ENCODE results near the gene ABTB2. TPM values are rescaled to one million over a fixed set of nuclear protein-coding genes. Genes with fewer than 3 reads are reported as not detected.

ABTB2 gene
- total RNA-seq, 1 experiment from 2014 or later, result 5.5 TPM

DNA sequence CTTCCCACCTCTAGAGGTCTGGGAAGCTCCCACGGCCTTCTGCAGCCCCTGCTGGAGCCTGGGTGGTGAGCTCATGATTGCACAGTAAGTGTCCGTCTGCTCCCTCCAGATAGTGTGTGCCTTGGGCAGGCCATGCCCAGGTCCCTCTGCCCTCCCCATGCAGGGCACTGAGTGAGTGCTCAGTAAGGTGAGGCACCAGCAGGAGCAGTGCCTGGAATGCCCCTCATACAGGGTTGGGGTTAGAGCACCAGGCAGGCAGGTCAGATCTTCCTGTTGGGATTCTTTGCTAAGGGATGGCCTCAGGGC is 202.1 kb downstream of the ABTB2 start:
- no peak overlapping the region for H2AK5ac ChIP-seq (ENCODE audit: insufficient read length, low read length)
- H3K79me1 ChIP-seq (ENCODE audit: insufficient read depth, low read depth, low read length, poor library complexity, severe bottlenecking), result no peaks in the 10 kb centered on the region
- H3K27me3 Mint-ChIP-seq (ENCODE audit: low read depth), result no peaks in the 10 kb centered on the region
- no peak overlapping the region for H3K27ac ChIP-seq (ENCODE audit: insufficient read length, low read depth, low read length)
- H3K23me2 ChIP-seq (ENCODE audit: insufficient read length, low read depth, low read length, poor library complexity, severe bottlenecking), result no peaks in the 10 kb centered on the region
- no peak overlapping the region for H3K18ac ChIP-seq (ENCODE audit: insufficient read length, low read depth, low read length)
- WGBS (ENCODE audit: extremely low coverage, insufficient read length, low lambda C conversion rate), result no CpG with 5 or more reads among the region's 2 CpGs
- TF ChIP-seq, protein P1, sequence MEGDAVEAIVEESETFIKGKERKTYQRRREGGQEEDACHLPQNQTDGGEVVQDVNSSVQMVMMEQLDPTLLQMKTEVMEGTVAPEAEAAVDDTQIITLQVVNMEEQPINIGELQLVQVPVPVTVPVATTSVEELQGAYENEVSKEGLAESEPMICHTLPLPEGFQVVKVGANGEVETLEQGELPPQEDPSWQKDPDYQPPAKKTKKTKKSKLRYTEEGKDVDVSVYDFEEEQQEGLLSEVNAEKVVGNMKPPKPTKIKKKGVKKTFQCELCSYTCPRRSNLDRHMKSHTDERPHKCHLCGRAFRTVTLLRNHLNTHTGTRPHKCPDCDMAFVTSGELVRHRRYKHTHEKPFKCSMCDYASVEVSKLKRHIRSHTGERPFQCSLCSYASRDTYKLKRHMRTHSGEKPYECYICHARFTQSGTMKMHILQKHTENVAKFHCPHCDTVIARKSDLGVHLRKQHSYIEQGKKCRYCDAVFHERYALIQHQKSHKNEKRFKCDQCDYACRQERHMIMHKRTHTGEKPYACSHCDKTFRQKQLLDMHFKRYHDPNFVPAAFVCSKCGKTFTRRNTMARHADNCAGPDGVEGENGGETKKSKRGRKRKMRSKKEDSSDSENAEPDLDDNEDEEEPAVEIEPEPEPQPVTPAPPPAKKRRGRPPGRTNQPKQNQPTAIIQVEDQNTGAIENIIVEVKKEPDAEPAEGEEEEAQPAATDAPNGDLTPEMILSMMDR (conservative IDR thresholded peaks at IDR 0.05), result no peak
- H3K9me3 Mint-ChIP-seq, result no peaks in the 10 kb centered on the region
- peak overlapping the region in 1 of 3 experiments; percentile 55; a peak in 1 of 7 replicates for H3K27ac Mint-ChIP-seq
- no peak overlapping the region for H4K91ac ChIP-seq (ENCODE audit: insufficient read length, low read depth, low read length)
- H2BK20ac ChIP-seq (ENCODE audit: low read depth, low read length, poor library complexity, severe bottlenecking), result no peak overlapping the region
- no peaks in the 10 kb centered on the region for H3K9me3 ChIP-seq (ENCODE audit: control insufficient read depth, low read depth, low read length)
- no peak overlapping the region for H3T11ph ChIP-seq (ENCODE audit: low read length)
- peaks cover under 1 to 23% (median 7%) of the 10 kb centered on the region in 3 experiments; a peak in 5 of 7 replicates for H3K36me3 Mint-ChIP-seq (ENCODE audit: insufficient read depth in 1 of 3, low read depth in 3 of 3)
- H3K4me1 Mint-ChIP-seq, result no peaks in the 10 kb centered on the region
- H2BK12ac ChIP-seq (ENCODE audit: insufficient read length, low read depth, low read length), result no peak overlapping the region
- H3K4me3 Mint-ChIP-seq, result no peak overlapping the region
- H3K27me3 ChIP-seq (ENCODE audit: insufficient read depth, low read length), result no peaks in the 10 kb centered on the region
- H2BK5ac ChIP-seq (ENCODE audit: insufficient read length, low read length), result no peak overlapping the region
- no peak overlapping the region for H3K23ac ChIP-seq (ENCODE audit: insufficient read length, low read depth, low read length)
- no peak overlapping the region for H3K14ac ChIP-seq (ENCODE audit: insufficient read depth, low read length)
- H3K4ac ChIP-seq (ENCODE audit: low read depth, low read length), result no peak overlapping the region
- H3K79me2 ChIP-seq (ENCODE audit: insufficient read depth, low read length), result no peaks in the 10 kb centered on the region
- H3K9ac ChIP-seq (ENCODE audit: extremely low read depth, insufficient read length, low read length), result no peak overlapping the region
- DNase-seq, result no peak
- H4K5ac ChIP-seq (ENCODE audit: insufficient read length, low read depth, low read length), result no peak overlapping the region
- no peak overlapping the region for H3K4me2 ChIP-seq (ENCODE audit: insufficient read depth, insufficient read length, low read length)
- H4K8ac ChIP-seq (replicated peaks; ENCODE audit: insufficient read length, low read depth, low read length), result no peak overlapping the region
- no peak overlapping the region for H2AFZ ChIP-seq (ENCODE audit: low read length)
- no peak overlapping the region for H2BK120ac ChIP-seq (ENCODE audit: low read depth, low read length, poor library complexity, severe bottlenecking)
- H2BK15ac ChIP-seq (ENCODE audit: low read depth, low read length), result no peak overlapping the region
- H3K4me1 ChIP-seq (ENCODE audit: insufficient read depth, low read length), result no peaks in the 10 kb centered on the region
- H4K20me1 ChIP-seq (ENCODE audit: control insufficient read depth, insufficient read depth, insufficient read length), result no peaks in the 10 kb centered on the region
- H3K56ac ChIP-seq (ENCODE audit: insufficient read length, low read depth, low read length), result no peak overlapping the region
